HG03135 (cell line): Measurements from ENCODE around the gene AMER3.

Source experiments
- ATAC-seq: cut with Tn5 transposase; IDR thresholded peaks from one replicate; pipeline ENCODE4 v1.9.1; 2021; ENCODE audit warnings: mild to moderate bottlenecking, moderate library complexity; ENCODE audit not compliant: unreplicated experiment

AMER3 gene

GRCh38 chr2:130813722-130814121, 58.4 kb downstream of the AMER3 start:
- ATAC-seq, result no peak

- ATAC-seq, result no peak
Measured at GRCh38 chr2:130814931-130815680, 59.8 kb downstream of the AMER3 start.
